ENCODE results near the gene LARP4B. TPM values are rescaled to one million over a fixed set of nuclear protein-coding genes. Genes with fewer than 3 reads are reported as not detected.

LARP4B gene
- total RNA-seq, 2 experiments from 2014 or later: 33.1 to 40.2 TPM

GRCh38 chr10:777913-778479 lies 153.5 kb downstream of the LARP4B start:
- H3K27ac ChIP-seq (ENCODE audit: low read depth in 1 of 2, low read length in 2 of 2): no peak overlapping the region
- Mint-ChIP-seq H3K9me3 (no peaks in the 10 kb centered on the region), H3K4me3 (no peak overlapping the region), H3K36me3 (ENCODE audit: low read depth) (no peaks in the 10 kb centered on the region), H3K27me3 (peaks cover 31% of the 10 kb centered on the region), H3K27ac (no peak overlapping the region), H3K4me1 (ENCODE audit: low read depth) (no peaks in the 10 kb centered on the region)
- no peak for DNase-seq
- H3K27me3 ChIP-seq (ENCODE audit: control insufficient read depth in 1 of 2, insufficient read depth in 2 of 2, low read length in 2 of 2): peaks cover 7 to 8% of the 10 kb centered on the region in 2 experiments
- intact Hi-C loops (cut with DNase I, micrococcal nuclease): no loop called here
- peaks cover 0 to 23% of the 10 kb centered on the region in 2 experiments for H3K9me3 ChIP-seq (ENCODE audit: control insufficient read depth in 1 of 2, insufficient read depth in 1 of 2, low read length in 2 of 2)
- peaks cover 13% of the 10 kb centered on the region for H3K4me1 ChIP-seq (ENCODE audit: insufficient read depth, low read length)
- POLR2A ChIA-PET: no interaction called here
- CTCF ChIA-PET: no interaction called here
- no peaks in the 10 kb centered on the region for H3K36me3 ChIP-seq (ENCODE audit: insufficient read depth, low read length)
- no peak for TF ChIP-seq CTCF (IDR thresholded peaks at IDR 0.05)
- ATAC-seq (ENCODE audit: poor library complexity): no peak
- H3K4me3 ChIP-seq (ENCODE audit: low read length): no peak overlapping the region

GRCh38 chr10:776772-777171 lies 154.7 kb downstream of the LARP4B start:
- ATAC-seq (ENCODE audit: poor library complexity): no peak
- H3K4me3 ChIP-seq (ENCODE audit: low read length): no peak overlapping the region
- H3K4me1 Mint-ChIP-seq (ENCODE audit: low read depth): no peaks in the 10 kb centered on the region
- ChIA-PET CTCF (no interaction called here), POLR2A (no interaction called here)
- H3K27ac ChIP-seq (ENCODE audit: low read depth in 1 of 2, low read length in 2 of 2): no peak overlapping the region
- intact Hi-C loops (cut with DNase I, micrococcal nuclease): no loop called here
- H3K4me1 ChIP-seq (ENCODE audit: insufficient read depth, low read length): peaks cover 13% of the 10 kb centered on the region
- no peak overlapping the region for H3K4me3 Mint-ChIP-seq
- H3K9me3 Mint-ChIP-seq: no peaks in the 10 kb centered on the region
- peaks cover 0 to 29% of the 10 kb centered on the region in 2 experiments for H3K9me3 ChIP-seq (ENCODE audit: control insufficient read depth in 1 of 2, insufficient read depth in 1 of 2, low read length in 2 of 2)
- no peaks in the 10 kb centered on the region for H3K36me3 ChIP-seq (ENCODE audit: insufficient read depth, low read length)
- no peaks in the 10 kb centered on the region for H3K27me3 ChIP-seq (ENCODE audit: control insufficient read depth in 1 of 2, insufficient read depth in 2 of 2, low read length in 2 of 2)
- peaks cover 19% of the 10 kb centered on the region for H3K27me3 Mint-ChIP-seq
- DNase-seq: peak in 1 of 14 experiments; percentile 6
- no peaks in the 10 kb centered on the region for H3K36me3 Mint-ChIP-seq (ENCODE audit: low read depth)
- no peak for TF ChIP-seq CTCF (IDR thresholded peaks at IDR 0.05)
- no peak overlapping the region for H3K27ac Mint-ChIP-seq

GRCh38 chr10:775245-776075 lies 156.0 kb downstream of the LARP4B start:
- no peak for TF ChIP-seq CTCF (IDR thresholded peaks at IDR 0.05)
- intact Hi-C loops (cut with DNase I, micrococcal nuclease): no loop called here
- peaks cover 13% of the 10 kb centered on the region for H3K4me1 ChIP-seq (ENCODE audit: insufficient read depth, low read length)
- H3K27ac ChIP-seq (ENCODE audit: low read depth in 1 of 2, low read length in 2 of 2): no peak overlapping the region
- no peaks in the 10 kb centered on the region for H3K36me3 ChIP-seq (ENCODE audit: insufficient read depth, low read length)
- DNase-seq: peak in 1 of 14 experiments; percentile 4
- no peaks in the 10 kb centered on the region for H3K27me3 ChIP-seq (ENCODE audit: control insufficient read depth in 1 of 2, insufficient read depth in 2 of 2, low read length in 2 of 2)
- H3K9me3 Mint-ChIP-seq: no peaks in the 10 kb centered on the region
- no peak overlapping the region for H3K27ac Mint-ChIP-seq
- no peak for ATAC-seq (ENCODE audit: poor library complexity)
- H3K27me3 Mint-ChIP-seq: peaks cover 8% of the 10 kb centered on the region
- H3K36me3 Mint-ChIP-seq (ENCODE audit: low read depth): no peaks in the 10 kb centered on the region
- no peak overlapping the region for H3K4me3 ChIP-seq (ENCODE audit: low read length)
- ChIA-PET POLR2A (no interaction called here), CTCF (no interaction called here)
- peaks cover 0 to 28% of the 10 kb centered on the region in 2 experiments for H3K9me3 ChIP-seq (ENCODE audit: control insufficient read depth in 1 of 2, insufficient read depth in 1 of 2, low read length in 2 of 2)
- no peaks in the 10 kb centered on the region for H3K4me1 Mint-ChIP-seq (ENCODE audit: low read depth)
- H3K4me3 Mint-ChIP-seq: no peak overlapping the region

Measured in CD4-positive, alpha-beta T cell (primary cell).